ENCODE results near the gene SLC24A3.

Gene SLC24A3

DNA sequence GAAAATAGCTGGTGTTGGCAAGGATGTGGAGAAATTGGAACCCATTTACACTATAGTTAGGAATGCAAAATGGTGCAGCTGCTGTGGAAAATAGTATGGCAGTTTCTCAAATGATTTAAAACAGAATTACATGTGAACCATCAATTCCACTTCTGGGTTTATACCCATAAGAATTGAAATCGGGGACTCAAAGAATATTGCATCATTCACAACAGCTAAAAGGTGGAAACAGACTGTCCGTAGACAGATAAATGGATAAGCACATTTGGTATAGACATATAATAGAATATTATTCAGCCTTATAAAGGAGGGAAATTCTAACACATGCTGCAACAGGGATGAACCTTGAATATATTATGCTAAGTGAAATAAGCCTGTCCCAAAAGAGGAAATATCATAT lies 355.7 kb downstream of the SLC24A3 start:
- in situ Hi-C loops (cut with HindIII; ENCODE audit: low sequenced_read_pairs) = no loop called here

DNA sequence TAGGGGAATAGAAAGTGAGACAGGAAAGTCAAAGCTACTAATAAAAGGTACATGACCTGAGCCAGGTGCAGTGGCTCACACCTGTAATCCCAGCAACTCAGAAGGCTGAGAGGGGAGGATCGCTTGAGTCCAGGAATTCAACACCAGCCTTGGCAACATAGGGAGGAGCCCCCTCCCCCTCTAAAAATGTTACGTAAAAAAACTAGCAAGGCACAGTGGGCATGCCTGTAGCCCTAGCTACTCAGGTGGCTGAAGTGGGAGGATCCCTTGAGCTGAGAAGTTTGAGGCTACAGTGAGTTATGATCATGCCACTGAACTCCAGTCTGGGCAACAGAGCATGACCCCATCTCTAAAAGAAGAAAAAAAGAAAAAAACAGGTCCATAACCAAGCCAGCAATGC lies 359.6 kb downstream of the SLC24A3 start:
- in situ Hi-C loops (cut with HindIII; ENCODE audit: low sequenced_read_pairs) = no loop called here

DNA sequence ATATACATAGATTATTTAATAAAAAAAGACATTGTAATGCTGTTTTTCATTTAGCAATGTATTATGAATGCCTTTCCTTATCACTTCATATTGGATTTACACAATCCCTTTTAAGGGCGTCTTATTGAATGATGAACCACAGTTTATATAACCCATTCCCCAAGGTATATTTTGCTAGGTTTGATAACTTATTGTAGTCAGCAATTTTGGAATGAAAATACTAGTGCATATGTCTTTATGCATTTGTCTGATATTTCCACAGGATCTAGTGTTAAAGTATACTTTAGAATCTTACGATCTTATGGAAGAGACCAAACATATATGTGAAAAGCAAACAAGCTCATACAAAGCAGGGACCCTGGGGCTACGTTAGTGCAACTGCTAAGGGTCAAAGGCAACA lies 365.2 kb downstream of the SLC24A3 start:
- in situ Hi-C loops (cut with HindIII; ENCODE audit: low sequenced_read_pairs) = no loop called here

DNA sequence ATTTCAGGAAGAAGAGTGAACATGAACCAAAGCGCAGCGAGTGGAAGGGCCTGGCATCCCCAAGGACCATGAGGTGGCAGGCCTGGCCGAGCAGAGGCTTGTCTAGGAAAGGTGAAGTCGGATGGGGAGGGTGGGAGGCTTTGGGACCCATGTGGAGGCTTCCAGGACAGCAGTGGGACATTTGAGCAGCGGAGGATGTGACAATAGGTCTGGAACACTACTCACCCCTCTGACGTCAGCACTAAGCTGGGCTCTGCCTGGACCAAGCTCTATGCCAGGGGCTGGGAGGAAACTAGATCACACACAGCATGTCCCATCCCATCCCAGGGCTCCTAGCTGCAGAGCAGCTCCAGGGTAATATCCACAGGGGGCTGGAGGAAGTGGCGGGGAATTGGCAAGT lies 370.3 kb downstream of the SLC24A3 start:
- in situ Hi-C loops (cut with HindIII; ENCODE audit: low sequenced_read_pairs) = no loop called here

DNA sequence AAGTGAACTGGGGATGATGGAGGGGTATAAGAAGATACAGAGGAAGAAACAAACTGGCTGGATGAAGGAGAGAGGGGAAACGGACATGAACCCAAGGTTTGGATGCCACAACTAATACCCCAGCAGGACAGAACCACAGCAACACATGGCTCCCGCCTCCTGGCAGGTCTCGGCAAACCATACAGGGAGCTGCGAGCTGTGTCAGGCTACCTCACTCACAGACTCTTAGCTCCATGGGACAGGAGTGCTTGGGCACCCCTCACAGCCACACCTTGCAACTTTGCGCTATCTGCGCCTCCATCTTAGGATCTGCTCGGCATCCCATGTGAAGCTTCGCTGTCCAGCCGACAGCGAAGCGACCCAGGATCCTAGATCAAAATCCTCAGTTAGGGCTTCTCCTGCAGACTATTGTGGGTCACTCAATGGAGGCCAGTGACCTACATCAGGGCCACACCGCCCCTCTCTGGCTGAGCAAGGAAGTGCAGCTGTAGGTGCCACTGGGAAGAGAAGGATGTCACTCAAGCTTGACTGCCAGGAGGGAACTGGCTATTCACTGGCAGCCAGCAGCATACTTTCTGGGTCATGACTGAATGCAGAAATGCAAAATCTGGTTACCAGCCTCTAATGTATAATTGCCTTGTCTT lies 371.2 kb downstream of the SLC24A3 start:
- in situ Hi-C loops (cut with HindIII; ENCODE audit: low sequenced_read_pairs) = no loop called here

DNA sequence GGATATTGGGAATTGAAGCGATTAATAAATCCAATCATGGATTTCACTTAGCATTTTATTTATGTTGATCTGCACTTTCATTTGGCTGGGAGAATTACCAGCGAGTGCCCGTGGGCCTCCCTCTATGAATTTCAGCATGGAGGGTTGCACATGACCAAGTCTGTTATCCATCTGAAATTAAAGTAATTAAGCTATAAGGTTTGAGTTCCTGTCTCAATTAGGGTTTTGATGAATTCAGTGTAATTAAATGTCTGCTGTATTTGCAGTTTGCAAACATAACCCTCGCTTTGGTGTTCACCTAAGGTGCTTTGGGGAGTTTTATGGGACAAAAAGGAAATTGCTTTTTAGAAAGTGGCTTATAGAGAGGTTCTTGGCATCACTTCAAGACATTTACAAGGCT lies 375.8 kb downstream of the SLC24A3 start:
- in situ Hi-C loops (cut with HindIII; ENCODE audit: low sequenced_read_pairs) = no loop called here

DNA sequence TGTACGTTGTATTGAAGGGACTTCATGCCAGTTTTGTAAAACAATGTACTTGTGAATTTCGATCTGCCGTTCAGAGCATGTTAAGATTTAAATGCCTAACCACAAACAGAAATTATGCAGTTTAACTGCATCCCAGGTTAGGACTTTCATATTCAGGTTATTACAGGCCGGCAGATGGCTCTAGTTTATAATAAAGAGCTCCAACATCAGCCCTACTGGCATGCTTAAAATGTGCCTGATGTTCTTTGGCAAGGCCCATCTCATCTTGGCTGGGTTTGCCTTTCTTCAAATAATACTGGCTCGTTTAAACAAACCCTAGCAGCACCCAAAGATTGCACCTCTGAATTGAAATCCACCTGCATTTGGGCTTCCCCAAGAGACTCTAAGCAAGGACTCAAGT lies 376.3 kb downstream of the SLC24A3 start:
- in situ Hi-C loops (cut with HindIII; ENCODE audit: low sequenced_read_pairs) = no loop called here

DNA sequence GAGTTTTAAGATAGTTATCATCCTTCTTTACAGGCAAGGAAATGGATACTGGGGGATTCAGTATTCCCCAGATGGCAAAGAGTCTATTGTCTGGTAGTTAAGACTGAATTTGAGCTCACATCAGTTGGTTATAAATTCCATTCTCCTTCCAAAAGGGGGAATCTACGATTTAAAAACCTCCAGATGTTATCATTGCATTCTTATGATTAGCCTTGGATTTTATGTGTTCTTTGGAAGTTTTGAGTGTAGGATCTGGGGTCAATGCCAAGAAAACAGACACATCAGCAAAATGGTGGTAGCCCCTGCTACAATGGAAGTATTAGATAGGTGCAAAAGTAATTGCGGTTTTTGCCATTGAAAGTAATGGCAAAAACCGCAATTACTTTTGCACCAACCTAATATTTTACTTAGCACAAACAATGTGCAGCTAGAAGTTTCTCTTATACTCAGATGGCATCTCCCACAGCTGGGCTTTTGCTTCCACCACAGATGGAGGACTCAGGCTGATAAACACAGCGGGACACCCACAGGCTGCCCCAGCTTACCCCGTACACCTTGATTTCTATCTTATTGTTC lies 377.4 kb downstream of the SLC24A3 start:
- in situ Hi-C loops (cut with HindIII; ENCODE audit: low sequenced_read_pairs) = no loop called here

DNA sequence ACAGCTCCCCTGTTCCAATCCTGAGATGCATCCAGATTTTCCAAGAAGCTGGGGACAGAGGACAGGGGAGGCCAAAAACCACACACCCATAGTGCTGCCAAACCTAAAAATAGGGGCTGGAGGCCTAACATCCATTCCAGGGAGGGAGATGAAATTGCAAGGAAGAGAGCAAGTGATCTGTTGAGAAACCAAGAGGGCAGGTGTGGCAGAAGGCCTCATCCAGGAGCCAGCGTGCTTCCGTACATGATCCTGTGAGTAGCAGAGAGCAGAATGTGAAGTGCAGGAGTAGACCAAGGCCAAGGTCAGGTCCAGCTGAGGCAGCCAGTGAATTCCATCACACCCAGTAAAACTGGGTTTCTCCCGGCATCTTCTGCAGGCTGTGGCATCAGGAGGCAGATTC lies 377.9 kb downstream of the SLC24A3 start:
- in situ Hi-C loops (cut with HindIII; ENCODE audit: low sequenced_read_pairs) = no loop called here

DNA sequence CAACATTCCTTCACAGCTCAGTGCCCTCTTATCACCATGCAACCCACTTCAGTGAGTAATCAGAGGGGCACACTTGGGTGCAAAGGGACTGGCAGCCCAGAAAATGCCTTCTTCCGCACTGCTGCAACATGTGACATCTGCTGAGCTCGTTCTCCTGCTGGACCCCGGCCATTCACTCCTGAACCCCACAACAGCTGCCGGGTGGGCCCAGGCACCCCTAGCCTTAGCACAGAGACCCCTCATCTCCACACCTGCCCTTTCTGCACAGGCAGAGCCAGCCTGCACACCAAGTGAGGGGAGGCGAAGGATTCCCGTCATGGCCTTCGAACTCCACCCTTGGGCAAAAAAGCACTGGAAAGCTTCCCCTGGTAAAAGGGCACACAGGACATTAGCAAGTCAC lies 381.3 kb downstream of the SLC24A3 start:
- in situ Hi-C loops (cut with HindIII; ENCODE audit: low sequenced_read_pairs) = no loop called here

DNA sequence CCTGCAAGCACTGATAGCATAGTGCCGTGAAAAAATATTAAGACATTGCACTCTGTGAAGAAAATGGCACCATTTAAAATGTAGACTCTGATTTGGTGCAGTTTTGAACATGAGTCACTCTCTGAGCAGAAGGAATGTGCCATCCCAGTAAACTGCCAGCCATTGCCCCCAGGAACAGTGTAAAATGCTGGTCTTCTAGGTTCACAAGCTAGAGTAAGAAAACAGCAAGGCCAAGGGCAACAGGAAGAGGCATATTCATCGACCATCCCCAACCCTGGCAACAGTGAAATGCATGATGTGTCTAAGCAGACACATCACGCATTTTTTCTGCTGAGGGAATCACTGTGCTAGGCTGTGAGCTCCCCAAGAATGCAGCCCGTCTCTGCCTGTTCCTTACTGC lies 382.5 kb downstream of the SLC24A3 start:
- in situ Hi-C loops (cut with HindIII; ENCODE audit: low sequenced_read_pairs) = no loop called here

DNA sequence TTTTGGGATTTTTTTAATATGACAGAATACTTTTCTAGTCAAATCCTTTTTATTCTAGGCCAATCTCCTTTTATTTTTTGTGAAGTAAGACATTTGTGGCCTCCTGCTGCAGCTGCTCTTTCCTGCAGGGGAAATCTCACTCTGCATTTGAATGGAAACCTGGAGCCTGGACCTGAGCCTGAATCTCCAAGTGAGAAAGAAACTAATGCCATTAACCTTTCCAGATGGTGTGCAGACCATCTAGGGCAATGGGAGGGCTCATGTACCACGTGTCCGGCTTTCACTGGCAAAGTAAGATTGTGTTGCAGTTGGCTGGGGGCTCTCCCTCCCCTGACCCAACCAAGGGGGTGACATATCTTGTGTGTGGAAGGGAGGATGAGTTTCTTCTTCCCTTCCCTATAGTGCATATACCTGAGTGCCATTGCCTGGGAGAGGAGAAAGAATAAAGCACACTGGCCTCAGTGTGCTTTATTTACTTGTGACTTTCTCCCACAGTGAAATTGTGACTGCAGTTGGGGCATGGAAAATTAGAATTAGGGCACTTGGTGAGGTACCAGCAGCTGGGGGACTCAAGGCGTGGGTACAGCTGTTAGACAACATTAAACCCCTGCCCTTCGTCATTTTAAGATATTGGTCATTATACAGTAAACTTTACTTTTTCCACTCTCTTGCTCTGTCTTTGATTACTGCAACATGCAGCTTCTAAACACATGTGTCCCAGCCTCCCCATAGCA lies 385.8 kb downstream of the SLC24A3 start:
- in situ Hi-C loops (cut with HindIII; ENCODE audit: low sequenced_read_pairs) = no loop called here

DNA sequence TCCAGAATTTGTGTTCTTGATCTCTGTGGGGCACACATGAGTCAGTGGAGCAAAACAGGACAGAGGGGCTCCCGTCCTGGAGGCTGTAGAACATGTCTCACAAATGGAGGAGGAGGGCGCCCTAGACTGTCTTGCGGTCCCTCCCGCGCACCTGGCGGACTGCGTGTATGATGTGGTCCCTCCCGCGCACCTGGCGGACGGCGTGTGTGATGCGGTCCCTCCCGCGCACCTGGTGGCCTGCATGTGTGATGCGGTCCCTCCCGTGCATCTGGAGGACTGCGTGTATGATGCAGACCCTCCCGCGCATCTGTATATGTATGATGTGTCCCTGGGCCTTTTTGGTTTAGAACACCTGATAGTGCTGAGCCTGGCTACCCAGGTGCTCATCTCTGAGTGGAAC lies 386.8 kb downstream of the SLC24A3 start:
- in situ Hi-C loops (cut with HindIII; ENCODE audit: low sequenced_read_pairs) = no loop called here

DNA sequence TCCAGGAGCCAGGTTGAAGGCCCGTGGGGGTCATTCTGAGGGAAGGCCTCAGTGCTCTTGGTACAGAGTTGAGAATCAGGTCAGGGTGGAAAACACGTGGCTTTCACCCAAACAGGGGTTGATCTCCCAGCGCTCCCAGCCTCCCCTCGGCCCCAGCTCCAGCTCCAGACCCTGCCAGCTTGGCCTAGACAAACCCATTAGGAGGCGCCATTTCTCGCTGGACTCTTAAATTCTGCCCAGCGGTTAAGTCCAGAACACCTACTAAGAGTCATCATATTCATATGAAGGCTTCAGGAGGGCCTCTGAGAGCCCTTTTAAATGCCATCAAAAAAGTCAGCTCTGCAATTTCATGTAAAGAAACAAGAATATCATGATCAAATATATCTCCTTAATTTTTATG lies 387.6 kb downstream of the SLC24A3 start:
- in situ Hi-C loops (cut with HindIII; ENCODE audit: low sequenced_read_pairs) = no loop called here

DNA sequence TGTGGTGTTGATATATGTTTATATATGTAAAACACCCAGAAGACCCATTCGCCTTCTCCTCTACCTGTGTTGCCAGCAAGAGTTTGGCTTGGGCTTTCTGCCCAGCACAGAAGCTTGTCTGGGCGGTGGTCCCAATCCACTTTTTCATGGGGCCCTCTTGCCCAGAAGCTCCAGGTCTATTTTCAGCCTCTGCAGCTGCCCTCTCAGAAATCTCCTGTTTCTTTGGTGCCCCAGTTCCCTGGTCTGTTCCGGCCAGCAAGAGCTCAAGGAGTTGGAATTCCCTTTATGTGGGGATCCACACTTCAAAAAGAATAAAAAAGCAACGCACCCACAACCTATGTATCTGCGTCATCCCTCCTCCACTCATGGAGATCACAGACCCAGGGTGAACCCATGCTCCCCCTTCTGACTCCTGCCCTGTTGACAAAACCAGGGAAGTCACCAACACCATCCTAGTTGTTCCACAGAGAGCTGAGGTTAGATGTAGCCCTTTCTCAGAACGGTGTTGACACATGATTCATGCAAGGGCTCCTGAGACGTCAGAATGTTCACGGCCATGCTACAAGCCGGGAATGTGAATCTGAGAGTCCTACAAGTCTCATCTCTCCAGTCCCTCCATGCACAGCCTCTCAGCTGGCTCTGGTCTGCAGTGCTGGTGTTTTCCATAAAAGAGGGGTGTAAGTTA lies 388.8 kb downstream of the SLC24A3 start:
- in situ Hi-C loops (cut with HindIII; ENCODE audit: low sequenced_read_pairs) = no loop called here

DNA sequence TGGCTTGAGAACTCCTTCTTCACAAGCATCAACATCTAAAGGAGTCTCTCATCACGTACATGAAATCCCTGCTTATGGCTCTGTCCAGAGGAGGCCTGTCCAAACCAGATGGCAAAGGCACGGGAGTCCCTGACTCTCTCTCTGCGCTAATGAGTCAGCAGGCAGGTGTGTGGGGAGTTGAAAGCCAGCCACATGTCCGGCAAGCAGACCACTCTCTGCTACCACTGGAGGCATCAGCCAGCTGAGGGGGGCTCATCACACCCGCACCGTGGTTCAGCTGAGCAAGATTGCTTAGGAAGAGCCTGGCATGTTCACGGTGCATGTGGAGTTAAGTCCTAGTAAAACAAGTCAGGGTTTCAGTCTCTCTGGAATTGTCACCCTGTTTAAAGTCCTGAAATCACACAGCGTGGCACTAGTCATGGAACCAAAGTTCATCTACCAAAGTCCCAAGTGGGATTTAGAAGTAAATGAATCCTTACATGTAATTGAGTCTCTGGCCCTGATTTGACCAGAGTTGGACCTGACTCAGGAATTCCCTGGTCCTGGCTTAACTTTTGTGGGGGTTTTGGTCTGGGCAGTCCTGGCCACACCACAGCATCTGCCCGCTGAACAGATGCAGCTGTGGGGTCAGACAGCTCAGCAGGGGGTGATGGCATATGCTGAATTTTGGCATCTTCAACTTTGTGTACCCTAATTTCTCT lies 390.4 kb downstream of the SLC24A3 start:
- in situ Hi-C loops (cut with HindIII; ENCODE audit: low sequenced_read_pairs) = no loop called here

DNA sequence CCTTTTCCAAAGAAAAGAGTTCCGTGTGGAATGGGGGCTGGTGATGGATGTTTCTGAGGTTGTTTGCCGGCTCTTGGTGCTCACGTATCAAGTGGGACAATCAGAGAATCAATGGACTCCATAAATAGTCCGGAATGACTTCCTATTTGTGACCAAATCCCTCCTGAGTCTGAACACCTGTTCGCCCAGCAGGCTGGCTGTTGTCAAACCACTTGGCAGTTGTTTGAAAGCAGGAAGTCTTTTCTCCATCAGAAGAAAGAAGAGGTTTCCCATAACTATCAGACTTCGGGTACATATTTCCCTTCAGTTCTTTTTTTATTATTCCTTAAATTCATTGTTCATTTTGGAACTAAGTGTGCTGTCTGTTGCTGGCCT lies 390.9 kb downstream of the SLC24A3 start:
- in situ Hi-C loops (cut with HindIII; ENCODE audit: low sequenced_read_pairs) = no loop called here

DNA sequence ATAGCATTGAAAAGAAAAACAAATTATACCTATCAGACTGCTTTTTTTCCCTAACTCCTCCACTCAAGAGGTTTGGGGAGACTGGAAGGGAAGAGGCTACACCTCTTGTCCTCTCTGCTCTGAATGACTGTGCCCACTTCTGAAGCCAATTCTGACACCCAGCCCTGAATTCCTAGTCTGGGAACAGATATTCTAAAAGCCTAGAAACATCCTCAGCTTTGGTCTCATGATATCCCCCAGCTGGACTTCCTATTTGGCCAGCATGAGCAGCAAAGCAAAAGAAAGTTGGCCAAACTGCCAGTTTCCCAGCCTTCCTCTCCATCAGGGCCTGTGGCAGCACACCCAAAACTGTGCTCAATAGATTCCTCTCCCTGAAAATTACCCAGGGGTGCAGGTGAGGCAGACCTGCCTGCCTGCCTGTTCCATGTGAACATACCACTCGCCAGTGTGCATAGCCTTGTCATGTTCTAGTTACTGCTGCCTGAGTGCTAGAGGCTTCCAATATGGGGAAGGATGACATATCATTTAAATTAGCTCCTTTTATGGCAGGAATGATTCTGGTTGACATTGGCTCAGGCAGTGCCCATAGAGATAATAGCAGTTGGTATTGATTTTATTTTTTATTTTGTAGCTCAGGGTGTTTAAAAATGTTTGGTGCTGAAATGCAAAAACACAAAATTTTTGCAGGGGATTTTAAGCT lies 393.5 kb downstream of the SLC24A3 start:
- in situ Hi-C loops (cut with HindIII; ENCODE audit: low sequenced_read_pairs) = no loop called here

DNA sequence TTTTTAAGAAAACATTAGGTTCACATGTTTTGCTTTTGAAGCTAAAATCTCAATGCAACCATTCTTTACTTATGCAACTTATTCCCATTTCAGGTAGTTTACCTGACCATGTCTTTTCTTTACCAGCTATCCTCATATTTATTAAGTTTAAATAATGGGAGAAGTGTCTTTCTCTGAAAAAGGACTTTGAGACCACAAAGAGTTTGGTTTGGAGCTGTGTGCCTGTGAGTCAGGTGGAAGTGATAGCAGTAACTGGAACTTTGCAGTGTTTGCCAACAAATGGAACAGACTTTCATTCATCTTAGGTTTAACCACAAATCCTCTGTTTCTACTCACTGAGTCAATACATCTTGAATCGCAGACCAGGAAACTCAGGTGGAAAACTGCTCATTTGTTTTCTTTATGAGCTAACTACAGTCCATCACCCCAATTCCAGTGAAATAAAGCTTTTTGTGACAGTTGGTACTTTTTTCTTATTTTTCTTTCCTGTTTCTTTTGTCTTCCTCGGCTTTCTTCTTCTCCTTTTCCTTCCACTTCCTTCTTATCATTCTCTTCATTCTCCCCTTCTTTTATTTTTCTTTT lies 397.3 kb downstream of the SLC24A3 start:
- in situ Hi-C loops (cut with HindIII; ENCODE audit: low sequenced_read_pairs) = no loop called here

DNA sequence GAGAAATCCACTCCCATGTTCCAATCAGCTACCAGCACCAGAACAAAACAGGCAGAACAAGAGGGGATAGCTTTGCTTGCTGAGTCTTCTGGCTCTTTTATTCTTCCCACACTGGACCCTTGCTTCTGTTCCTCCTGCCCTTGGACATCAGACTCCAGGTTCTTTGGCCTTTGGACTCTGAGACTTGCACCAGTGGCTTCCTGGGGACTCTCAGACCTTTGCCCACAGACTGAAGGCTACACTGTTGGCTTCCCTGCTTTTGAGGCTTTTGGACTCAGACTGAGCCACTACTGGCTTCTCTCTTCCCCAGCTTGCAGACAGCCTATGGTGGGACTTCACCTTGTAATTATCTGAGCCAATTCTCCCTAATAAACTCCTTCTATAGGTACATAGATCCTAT lies 403.2 kb downstream of the SLC24A3 start:
- in situ Hi-C loops (cut with HindIII; ENCODE audit: low sequenced_read_pairs) = no loop called here
